Measurements from ENCODE around the gene R3HDM4.

The R3HDM4 gene

DNA sequence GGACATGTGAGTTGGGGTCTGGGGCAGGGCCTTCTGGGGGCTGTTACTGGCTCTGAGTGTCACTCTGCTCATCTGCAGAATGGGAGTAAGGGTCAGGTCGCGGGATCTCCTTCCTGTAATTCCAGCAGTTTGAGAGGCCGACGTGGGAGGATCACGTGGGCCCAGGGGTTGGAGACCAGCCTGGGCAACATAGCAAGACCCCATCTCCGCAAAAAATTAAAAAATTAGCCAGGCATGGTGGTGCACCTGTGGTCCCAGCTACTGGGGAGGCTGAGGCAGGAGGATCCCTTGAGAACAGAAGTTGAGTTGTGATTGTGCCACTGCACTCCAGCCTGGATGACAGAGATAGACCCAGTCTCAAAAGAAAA, 16.9 kb upstream of the R3HDM4 start:
- no peak for DNase-seq (ENCODE audit: low read depth in 2 of 2)

DNA sequence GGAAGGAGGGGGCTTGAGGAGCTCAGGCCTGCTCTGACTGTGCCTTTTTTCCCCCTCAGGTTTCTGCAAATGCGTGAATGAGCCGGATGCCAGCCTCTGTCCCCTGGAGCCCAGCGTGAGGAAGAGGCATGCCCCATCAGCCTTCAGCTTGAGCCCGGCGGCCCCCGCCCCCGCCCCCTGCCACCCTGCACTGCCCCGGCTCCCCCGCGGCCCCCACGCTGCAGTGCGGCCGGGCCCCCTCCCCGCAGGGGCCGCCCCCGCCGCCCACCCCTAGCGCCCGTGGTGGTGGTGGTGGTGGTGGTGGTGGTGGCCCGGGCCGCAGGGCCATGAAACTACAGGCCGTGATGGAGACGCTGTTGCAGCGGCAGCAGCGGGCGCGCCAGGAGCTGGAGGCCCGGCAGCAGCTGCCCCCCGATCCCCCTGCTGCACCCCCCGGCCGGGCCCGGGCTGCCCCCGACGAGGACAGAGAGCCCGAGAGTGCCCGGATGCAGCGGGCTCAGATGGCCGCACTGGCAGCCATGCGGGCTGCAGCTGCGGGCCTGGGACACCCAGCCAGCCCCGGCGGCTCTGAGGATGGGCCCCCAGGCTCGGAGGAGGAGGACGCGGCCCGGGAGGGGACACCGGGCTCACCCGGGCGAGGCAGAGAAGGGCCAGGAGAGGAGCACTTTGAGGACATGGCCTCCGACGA, 16.3 kb upstream of the R3HDM4 start:
- no peak for DNase-seq (ENCODE audit: low read depth in 2 of 2)

DNA sequence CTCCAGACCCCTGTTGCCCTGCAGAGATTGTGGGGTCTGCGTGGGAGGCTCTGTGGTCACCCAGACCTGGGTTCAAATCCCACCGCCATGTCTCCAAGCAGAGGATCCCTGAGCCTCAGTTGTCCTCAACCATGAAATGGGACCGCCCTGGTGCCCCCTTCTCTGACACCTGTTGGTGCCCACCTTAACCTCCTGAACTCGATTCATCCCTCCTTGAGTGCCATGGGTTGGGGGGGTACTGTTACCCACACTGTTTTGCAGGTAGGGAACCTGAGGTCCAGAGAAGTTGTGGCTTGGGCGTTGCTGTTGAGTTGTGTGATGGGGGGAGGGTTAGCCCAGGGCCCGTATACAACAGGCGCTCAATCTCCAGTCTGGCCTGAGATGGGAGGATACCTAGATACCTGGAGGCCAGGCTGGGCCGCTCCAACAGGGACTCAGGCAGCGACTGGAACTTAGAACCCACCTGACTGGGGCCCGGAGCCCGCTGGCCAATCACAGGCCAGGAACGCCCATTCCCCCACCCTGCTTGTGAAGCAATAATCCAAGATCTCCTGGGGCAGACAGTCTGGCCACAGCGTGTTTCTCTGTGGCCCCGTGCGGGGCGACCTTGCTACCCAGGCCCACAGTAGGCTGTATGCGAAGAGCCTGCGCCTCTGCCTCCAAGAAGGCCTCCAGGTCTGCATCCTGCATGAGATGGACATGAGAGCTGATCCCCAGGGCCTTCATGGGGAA, 15.6 kb upstream of the R3HDM4 start:
- DNase-seq (ENCODE audit: low read depth in 2 of 2): no peak

DNA sequence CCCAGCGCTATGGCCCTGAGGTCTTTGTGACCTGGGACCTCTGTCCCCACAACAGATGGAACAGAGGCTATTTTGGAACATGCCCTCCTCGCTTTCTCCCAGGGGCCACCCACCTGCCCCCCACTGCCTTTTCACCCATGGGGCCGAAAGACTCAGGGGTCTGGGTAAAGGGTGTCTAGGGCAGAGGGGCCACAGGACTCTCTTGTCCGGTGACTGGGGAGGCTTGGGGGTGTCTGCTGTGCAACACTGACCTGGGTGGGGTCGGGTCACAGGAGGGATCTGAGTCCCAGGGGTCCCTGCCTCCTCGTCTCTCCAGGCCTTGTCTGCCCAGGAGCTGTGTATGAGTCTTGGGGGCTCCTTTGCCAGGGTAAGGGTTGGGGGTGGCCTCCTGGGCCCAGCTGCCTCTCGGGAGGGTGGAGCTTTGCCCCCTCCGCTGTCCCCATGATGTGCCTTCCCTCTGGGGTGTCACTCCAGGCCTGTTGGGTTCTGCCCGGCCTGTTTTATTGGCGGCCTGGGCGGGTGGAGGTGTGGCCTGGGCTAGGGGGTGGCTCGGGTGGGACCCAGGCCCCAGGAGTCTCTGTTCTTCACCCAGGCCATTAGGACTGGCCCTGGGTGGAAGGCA, 14.9 kb upstream of the R3HDM4 start:
- no peak for DNase-seq (ENCODE audit: low read depth in 2 of 2)

DNA sequence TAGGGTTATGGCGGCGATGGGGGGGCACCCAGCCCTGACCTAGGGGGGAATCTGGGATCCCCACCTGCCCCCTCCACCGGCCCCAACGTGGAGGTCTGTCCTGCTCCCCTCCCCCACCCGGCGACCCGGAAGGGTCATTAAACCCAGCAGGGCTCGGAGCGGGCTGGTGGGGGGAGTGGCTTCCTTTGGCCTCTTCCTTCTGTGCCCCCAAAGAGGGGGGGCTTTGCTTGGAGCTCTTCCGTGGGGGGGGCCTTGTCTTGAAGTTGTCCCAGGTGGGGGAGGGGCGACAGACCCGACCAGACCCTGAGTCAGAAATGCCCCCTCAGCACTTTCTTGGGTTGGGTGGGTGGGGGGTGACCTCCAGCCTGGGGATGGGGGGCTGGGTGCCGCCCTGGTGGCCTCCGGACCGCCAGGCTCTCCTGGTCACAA, 14.3 kb upstream of the R3HDM4 start:
- no peak for DNase-seq (ENCODE audit: low read depth in 2 of 2)

DNA sequence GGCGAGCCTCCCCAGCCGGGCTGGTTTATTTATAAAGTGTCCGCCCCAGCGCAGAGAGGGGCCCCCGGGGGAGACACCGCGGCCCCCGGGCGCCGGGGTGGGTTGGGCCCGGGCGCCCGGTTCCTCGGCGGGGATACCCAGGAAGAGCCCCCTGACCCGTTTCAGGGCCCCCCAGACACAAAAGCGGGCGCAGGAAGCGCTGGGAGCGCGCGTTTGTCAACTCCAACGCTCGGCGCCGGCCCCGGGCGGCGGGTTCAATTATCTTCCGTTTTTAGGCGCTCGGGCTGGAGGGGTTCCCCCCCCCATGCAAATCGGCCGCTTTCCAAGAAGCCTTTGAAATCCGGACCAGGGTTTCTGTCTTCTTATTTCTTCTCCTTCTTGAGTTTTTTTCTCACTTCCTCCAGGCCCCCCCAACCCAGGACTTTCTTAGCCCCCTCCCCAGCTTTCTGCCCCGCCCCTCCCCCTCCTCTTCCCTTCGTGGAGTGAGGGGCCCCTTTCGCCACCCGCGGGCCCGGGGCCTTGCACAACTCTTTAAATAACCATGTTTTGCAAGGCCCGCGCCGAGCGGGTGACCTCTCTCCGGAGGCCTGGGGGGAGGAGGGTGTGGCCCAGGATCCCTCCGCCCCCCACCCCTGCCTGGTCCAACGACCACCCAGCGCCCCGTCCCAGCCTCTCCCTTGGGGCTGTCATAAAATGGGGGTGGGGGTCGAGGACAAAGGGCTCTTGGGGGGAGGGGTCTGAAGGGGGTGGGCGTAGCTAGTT, 13.8 kb upstream of the R3HDM4 start:
- DNase-seq (ENCODE audit: low read depth in 2 of 2): no peak

DNA sequence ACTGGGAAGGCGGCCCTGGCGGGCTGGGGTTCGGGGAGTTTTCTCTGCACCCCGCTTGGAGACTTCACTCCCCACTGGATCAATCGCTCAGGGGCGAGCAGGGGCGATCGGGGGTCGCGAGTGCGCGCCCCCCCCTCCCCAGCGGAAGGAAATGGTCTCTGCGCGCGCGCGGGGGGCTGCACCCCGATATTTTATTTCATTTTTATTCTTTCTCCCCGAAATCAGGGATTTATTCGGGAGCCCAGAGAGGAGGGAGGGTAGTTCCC, 13.2 kb upstream of the R3HDM4 start:
- no peak for DNase-seq (ENCODE audit: low read depth in 2 of 2)

DNA sequence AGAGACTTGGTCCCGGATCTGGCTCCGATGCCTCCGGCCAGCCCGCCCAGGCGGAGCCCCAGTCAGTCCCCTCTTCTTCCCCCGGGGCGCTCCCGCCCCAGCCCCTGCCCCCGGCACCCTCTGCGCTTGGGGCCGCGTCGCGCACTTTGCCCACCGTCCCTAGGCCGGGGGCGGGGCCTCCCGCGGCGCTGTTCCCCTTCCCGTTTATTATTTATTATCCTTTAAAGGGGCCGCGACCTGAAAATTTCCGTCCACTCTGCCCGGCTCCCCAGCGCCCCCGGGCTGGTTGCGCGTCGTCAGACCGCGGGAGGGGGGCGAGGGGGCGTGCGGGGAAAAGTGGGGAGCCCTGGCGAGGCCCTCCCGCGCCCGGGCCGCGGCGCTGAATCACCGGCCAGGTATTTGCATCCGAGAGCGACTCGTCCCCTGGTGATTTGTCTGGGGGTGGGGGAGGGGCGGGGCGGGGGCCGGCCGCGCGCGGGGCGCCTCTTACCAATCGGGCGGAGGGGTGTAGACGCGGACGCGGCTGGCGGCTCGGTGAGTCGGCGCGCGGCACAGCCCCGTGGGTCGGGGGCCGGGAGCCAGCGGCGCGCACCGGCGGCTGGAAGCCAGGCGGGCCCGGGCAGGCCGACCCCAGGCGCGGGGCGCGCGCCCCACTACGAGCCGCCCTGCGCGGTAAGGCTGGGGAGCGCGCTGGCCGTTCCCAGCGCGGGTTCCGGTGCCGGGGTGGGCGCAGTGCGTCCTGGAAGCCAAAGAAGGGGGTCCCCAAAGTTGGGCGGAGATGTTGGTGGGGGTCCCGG, 12.7 kb upstream of the R3HDM4 start, which contains the start of gene ARID3A:
TSS of gene ARID3A (plus strand) at position 510 of the 797 bp plus-strand sequence. CDS start 3,494 bp downstream, outside the sequence.
- peak; percentile 47 to 55 for DNase-seq (ENCODE audit: low read depth in 2 of 2)

DNA sequence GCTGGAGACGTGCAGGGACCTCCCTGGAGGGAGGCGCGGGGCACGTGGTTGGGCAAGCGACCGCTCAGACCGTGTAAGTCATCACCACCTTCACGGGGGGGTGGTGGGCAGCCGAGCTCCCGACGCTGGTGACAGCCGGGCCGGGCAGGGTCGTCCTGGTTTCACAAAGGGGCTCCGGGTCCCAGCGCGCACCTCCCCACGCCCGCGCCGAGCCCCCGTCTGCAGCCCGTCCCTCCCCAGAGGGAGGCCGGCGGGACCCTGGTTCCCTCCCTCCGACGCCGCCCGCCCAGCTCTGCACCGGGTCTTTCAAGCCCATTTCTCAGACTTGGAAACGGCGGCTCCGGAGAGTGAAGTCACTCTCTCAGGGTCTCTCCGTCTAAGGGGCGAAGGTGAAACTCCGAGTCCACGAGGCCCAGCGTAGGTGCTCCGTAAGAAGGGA, 12.1 kb upstream of the R3HDM4 start:
- peak in 1 of 2 donors; percentile 36 for DNase-seq (ENCODE audit: low read depth in 2 of 2)

DNA sequence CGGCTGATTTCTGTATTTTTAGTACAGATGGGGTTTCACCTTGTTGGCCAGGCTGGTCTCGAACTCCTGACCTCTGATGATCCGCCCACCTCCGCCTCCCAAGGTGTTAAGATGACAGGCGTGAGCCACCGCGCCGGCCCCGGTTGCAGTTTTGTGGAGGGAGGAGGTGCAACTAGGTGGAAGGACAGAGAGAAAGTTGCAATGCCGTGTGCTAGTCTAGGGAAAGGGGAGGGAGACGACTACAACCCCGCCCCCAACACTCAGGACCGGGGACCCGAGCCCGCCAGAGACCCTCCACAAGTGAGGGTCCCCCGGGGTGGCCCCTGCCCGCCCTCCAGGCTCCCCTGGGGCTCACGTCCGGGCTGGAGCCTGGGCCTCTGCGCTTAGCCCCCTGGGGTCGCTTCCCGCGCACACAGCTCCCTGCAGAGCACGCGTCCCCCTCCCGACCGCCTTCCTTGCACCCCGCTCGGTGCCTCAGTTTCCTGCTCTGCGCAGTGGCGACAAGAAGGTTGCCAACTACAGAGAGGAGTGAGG, 11.6 kb upstream of the R3HDM4 start:
- no peak for DNase-seq (ENCODE audit: low read depth in 2 of 2)

DNA sequence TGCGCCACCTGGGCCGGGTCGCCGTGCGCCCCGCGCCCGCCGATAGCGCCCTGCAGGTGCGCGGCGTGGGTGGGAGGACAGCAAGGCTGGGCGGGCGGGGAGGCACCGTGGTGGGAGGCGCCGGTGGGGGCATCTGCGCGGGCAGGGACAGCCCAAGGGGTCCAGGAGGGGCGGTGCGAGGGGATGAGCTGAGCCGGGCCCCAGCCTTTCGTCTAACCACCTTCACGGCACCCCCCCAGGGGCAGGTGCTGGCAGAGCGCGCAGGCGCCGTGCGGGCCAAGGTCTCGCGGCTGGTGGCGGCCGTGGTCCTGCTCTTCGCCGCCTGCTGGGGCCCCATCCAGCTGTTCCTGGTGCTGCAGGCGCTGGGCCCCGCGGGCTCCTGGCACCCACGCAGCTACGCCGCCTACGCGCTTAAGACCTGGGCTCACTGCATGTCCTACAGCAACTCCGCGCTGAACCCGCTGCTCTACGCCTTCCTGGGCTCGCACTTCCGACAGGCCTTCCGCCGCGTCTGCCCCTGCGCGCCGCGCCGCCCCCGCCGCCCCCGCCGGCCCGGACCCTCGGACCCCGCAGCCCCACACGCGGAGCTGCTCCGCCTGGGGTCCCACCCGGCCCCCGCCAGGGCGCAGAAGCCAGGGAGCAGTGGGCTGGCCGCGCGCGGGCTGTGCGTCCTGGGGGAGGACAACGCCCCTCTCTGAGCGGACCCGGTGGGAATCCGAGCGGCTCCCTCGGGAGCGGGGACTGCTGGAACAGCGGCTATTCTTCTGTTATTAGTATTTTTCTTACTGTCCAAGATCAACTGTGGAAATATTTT, 7.2 kb upstream of the R3HDM4 start:
- DNase-seq (ENCODE audit: low read depth in 2 of 2): peak in 1 of 2 donors; percentile 34

DNA sequence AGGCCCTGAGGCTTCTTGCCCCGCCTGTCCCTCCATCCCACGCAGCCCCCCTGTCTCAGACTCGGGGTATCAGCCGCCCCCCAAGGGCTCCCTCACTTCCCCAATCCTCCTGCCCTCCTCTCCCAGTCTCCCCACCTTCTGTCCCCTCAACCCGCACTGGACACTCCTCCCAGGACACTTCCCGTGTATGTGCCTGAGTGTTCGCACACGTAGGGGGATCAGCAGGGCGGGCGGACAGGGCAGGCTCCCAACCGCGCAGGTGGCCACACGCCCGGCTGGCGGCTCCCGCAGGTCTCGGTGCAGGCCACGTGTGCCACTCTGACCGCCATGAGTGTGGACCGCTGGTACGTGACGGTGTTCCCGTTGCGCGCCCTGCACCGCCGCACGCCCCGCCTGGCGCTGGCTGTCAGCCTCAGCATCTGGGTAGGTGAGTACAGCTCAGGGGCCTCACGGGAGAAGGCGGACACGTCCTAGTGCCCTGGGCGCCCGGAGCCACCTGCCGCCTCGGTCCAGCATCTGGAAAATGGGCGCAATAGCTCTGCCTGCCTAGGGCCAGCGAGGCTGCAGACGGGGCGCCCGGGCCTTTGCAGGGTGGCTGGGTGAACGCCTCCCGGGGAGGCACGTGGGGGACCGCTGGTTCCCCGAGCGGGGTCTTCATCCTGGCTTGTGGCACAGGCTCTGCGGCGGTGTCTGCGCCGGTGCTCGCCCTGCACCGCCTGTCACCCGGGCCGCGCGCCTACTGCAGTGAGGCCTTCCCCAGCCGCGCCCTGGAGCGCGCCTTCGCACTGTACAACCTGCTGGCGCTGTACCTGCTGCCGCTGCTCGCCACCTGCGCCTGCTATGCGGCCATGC, 6.4 kb upstream of the R3HDM4 start:
- no peak for DNase-seq (ENCODE audit: low read depth in 2 of 2)

DNA sequence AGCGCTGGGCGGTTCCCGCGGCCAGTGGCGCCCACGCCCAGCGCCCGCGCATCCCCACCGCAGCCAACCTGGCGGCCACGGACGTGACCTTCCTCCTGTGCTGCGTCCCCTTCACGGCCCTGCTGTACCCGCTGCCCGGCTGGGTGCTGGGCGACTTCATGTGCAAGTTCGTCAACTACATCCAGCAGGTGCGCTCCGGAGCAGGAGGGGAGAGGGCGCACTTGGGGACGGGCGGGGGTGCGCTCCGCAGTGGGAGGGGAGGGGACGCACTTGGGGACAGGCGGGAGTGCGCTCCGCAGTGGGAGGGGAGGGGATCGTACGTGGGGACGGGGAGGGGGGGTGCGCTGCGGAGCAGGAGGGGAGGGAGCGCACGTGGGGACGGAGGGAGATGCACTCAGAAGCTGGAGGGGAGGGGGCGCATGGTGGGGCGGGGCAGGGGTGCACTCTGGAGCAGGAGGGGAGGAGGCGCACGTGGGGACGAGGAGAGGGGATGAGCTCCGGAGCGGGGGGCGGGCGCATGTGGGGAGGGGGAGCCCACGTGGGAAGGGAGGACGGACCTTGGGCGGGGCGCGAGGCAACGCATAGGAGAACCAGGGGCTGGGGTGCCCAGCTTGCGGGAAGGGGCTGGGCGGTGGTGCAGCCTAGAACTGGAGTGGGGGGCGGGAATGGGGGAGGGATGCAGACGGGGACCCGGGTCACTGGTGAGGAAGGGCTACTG, 5.6 kb upstream of the R3HDM4 start:
- DNase-seq (ENCODE audit: low read depth in 2 of 2): no peak

DNA sequence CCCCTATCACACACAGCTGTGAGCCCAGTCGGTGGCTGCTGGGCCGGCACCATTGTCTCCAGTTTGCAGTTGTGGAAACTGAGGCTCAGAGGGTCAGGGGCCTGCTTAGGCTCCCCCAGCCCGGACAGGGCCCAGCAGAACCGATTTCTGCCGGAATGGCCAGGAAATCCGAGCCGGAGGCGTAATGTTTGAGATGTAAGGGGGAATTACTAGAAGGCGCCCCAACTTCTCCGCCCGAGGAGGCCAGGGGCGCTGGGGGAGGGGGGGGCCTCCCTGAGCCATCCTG, 5.1 kb upstream of the R3HDM4 start:
- DNase-seq (ENCODE audit: low read depth in 2 of 2): no peak

DNA sequence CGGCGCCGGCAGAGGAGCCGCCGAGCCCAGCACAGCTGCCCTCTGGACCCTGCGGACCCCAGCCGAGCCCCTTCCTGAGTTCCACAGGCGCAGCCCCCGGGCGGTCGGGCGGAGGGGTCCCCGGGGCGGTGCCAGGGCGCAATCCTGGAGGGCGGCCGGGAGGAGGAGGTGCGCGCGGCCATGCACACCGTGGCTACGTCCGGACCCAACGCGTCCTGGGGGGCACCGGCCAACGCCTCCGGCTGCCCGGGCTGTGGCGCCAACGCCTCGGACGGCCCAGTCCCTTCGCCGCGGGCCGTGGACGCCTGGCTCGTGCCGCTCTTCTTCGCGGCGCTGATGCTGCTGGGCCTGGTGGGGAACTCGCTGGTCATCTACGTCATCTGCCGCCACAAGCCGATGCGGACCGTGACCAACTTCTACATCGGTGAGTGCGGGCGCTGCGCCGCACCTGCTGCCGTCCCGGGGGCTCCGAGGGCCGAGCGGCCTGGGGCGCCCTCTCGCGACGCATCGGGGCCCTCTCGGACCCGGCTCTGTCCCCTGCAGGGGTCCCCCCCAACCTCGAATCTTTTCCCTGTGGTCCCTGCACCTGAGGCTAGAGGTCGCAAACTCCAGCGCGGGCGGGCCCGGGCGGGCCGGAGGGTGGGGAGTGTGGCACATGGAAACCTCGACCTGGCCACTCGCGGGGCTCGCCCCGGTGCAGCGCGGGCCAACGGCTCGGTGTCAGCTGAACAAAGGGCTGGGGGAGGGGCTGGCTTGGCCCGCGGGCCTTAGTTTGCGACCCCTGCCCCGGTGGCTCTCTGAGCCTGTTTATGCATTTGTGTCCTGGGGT, 4.5 kb upstream of the R3HDM4 start, which contains the start of gene KISS1R:
TSS of gene KISS1R (plus strand) at position 11 of the 829 bp plus-strand sequence. CDS start at position 181, 170 bp downstream.
- DNase-seq (ENCODE audit: low read depth in 2 of 2): no peak

DNA sequence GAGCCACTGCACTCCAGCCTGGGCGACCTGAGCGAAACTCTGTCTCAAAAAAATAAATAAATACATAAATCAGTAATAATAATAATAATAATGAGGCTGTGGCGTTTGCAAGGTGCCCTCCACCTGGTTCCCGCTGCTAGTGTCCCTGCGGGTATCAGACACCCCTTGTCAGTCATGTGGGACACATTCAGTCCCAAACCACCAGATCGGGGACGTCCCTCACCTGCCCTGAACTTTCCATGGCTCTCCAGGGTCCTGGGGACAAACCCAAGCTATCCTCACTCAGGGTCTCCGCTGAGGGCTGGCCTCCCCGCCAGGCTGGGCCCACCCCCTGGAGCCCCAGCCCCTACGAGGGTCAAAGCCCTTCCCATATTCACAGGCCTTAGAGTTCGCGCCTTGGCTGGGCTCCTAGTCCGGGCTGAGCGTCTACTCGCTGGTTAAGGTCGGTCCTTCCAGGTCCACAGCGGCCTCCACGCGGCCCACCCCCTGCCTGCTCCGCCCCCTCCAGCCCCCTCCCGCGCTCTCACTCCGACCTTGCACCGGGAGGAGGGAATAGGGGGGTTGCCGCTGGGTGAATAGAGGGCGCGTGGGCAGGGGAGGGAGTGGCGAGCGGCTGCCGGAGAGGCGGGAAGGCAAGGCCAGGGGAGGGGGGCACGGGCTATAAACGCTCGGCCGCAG, 3.8 kb upstream of the R3HDM4 start:
- DNase-seq (ENCODE audit: low read depth in 2 of 2): no peak

Measured in stimulated activated CD8-positive, alpha-beta memory T cell treated with anti-CD3 and anti-CD28 coated beads, Interleukin-7, amount 100 ng/mL, for 1 hour (primary cell).